NCI-H524 treated with DMSO at 0.1 percent for 48 hours (cell line): ENCODE measurements around the gene PRDM16.

ENCODE experiments used
- DNase-seq: peaks from one replicate; lab custom pipeline; 2025; lab: John Stamatoyannopoulos, UW

The PRDM16 gene

GRCh38 chr1:3463408-3463863 lies 394.4 kb downstream of the PRDM16 start:
- DNase-seq, result no peak

GRCh38 chr1:3463891-3464648 lies 395.1 kb downstream of the PRDM16 start:
- DNase-seq, result no peak

GRCh38 chr1:3464649-3465025 lies 395.6 kb downstream of the PRDM16 start:
- no peak for DNase-seq

GRCh38 chr1:3465091-3465934 lies 396.3 kb downstream of the PRDM16 start:
- DNase-seq, result no peak

- DNase-seq, result no peak
Observed at GRCh38 chr1:3465935-3466321, 396.9 kb downstream of the PRDM16 start.

GRCh38 chr1:3466366-3467075 lies 397.5 kb downstream of the PRDM16 start:
- DNase-seq, result no peak

- no peak for DNase-seq
Observed at GRCh38 chr1:3467096-3468036, 398.4 kb downstream of the PRDM16 start.

- no peak for DNase-seq
Observed at GRCh38 chr1:3468236-3469103, 399.5 kb downstream of the PRDM16 start.

- DNase-seq, result no peak
Observed at GRCh38 chr1:3469104-3469848, 400.3 kb downstream of the PRDM16 start.

GRCh38 chr1:3469849-3470649 lies 401.0 kb downstream of the PRDM16 start:
- no peak for DNase-seq

- DNase-seq, result no peak
Observed at GRCh38 chr1:3470650-3471355, 401.8 kb downstream of the PRDM16 start.

- DNase-seq, result no peak
Observed at GRCh38 chr1:3471356-3472087, 402.5 kb downstream of the PRDM16 start.

- no peak for DNase-seq
Observed at GRCh38 chr1:3472088-3472850, 403.3 kb downstream of the PRDM16 start.

- no peak for DNase-seq
Observed at GRCh38 chr1:3472906-3473305, 403.9 kb downstream of the PRDM16 start.

GRCh38 chr1:3473381-3473844 lies 404.4 kb downstream of the PRDM16 start:
- DNase-seq, result no peak

GRCh38 chr1:3474016-3474415 lies 405.0 kb downstream of the PRDM16 start:
- no peak for DNase-seq

- no peak for DNase-seq
Observed at GRCh38 chr1:3474421-3474820, 405.4 kb downstream of the PRDM16 start.
